Endothelial cell of umbilical vein (primary cell): ENCODE measurements around the gene TNFSF4. TPM values are rescaled to one million over a fixed set of nuclear protein-coding genes. Genes with fewer than 3 reads are reported as not detected.

Source experiments
- BruUV-seq: library from RNA; stranded (reverse); fragments of 400-500 nt; replicated peaks from 2 replicates; lab custom pipeline; 2021; lab: Mats Ljungman, UMichigan
- CTCF ChIA-PET: fragments of 300-600, 350-600 bp; sonication (Branson Sonifier 250); formaldehyde crosslinking; loops from one replicate; lab custom pipeline; 2021; ENCODE audit warnings: antibody characterized with exemption, inconsistent platforms; lab: Charles Lee
- POLR2A ChIA-PET: fragments of 300-600, 350-600 bp; sonication (Branson Sonifier 250); formaldehyde crosslinking; loops from one replicate; lab custom pipeline; 2021; ENCODE audit warnings: antibody characterized with exemption, inconsistent platforms; lab: Charles Lee
- DNase-seq: peaks from one replicate; pipeline ENCODE4 v3.0.0-alpha.2; 2011; ENCODE audit warnings: low read depth, low spot score
- FAIRE-seq: peaks from 2 replicates; lab custom pipeline; 2011; peaks lifted over from hg19 to GRCh38; lab: Jason Lieb, UNC
- H2AFZ ChIP-seq: 2 replicates; pipeline ENCODE4 v1.6.0; 2012; ENCODE audit warnings: low read depth, low read length, control low read depth, inconsistent platforms
- H3K27ac ChIP-seq: 2 replicates; pipeline ENCODE4 v1.5.1; 2011; ENCODE audit warnings: low read depth, mild to moderate bottlenecking, control low read depth, low read length, moderate library complexity; ENCODE audit not compliant: insufficient read depth
- H3K27me3 ChIP-seq, 2 experiments: 2 replicates each; pipeline versions ENCODE4 v1.6.0 to v1.6.1; 2011; ENCODE audit warnings: low read length in 2 of 2, mixed read lengths in 1 of 2; ENCODE audit not compliant: control insufficient read depth in 2 of 2, insufficient read depth in 2 of 2
- H3K36me3 ChIP-seq, 2 experiments: 2 replicates in 1 of 2; 3 replicates in 1 of 2; pipeline ENCODE4 v1.5.1; 2011; ENCODE audit warnings: low read length in 2 of 2, mild to moderate bottlenecking in 1 of 2, moderate library complexity in 1 of 2; ENCODE audit not compliant: control insufficient read depth in 2 of 2, insufficient read depth in 2 of 2; ENCODE audit errors: extremely low read depth in 1 of 2
- H3K4me1 ChIP-seq: 3 replicates; pipeline ENCODE4 v1.5.1; 2011; ENCODE audit warnings: mild to moderate bottlenecking, low read length; ENCODE audit not compliant: control insufficient read depth, insufficient read depth; ENCODE audit errors: extremely low read depth
- H3K4me2 ChIP-seq: 2 replicates; pipeline ENCODE4 v1.6.1; 2011; ENCODE audit warnings: low read length, control low read depth, mixed read lengths; ENCODE audit not compliant: insufficient read depth
- H3K4me3 ChIP-seq, 3 experiments: fragments of 200-600 bp in 1 of 3; sonication (generic), shearing (Covaris generic) in 1 of 3; replicated peaks in 1 of 3; 2 replicates each; pipeline ENCODE4 v1.5.1; 2011 to 2016; ENCODE audit warnings: control low read depth in 3 of 3, low read length in 3 of 3, mild to moderate bottlenecking in 2 of 3, inconsistent platforms in 1 of 3, low read depth in 1 of 3, moderate library complexity in 1 of 3; ENCODE audit not compliant: insufficient read depth in 1 of 3
- H3K79me2 ChIP-seq: 2 replicates; pipeline ENCODE4 v1.6.0; 2012; ENCODE audit warnings: low read length, inconsistent platforms; ENCODE audit not compliant: control insufficient read depth, insufficient read depth
- H3K9ac ChIP-seq: replicated peaks from 2 replicates; pipeline ENCODE3; 2011; ENCODE audit warnings: low read length, control low read depth; ENCODE audit not compliant: insufficient read depth; ENCODE audit errors: extremely low read depth
- H3K9me1 ChIP-seq: replicated peaks from 3 replicates; pipeline ENCODE4 v1.6.0; 2011; ENCODE audit warnings: mild to moderate bottlenecking, low read length; ENCODE audit not compliant: control insufficient read depth, insufficient read depth; ENCODE audit errors: extremely low read depth
- H3K9me3 ChIP-seq: replicated peaks from 2 replicates; pipeline ENCODE4 v1.5.1; 2012; ENCODE audit warnings: low read length, inconsistent platforms; ENCODE audit not compliant: control insufficient read depth, insufficient read depth
- H4K20me1 ChIP-seq: replicated peaks from 2 replicates; pipeline ENCODE3; 2011; ENCODE audit warnings: mild to moderate bottlenecking, low read length; ENCODE audit not compliant: control insufficient read depth, insufficient read depth; ENCODE audit errors: extremely low read depth
- EZH2 ChIP-seq: IDR thresholded peaks from 2 replicates; pipeline ENCODE4 v1.6.1; 2012; ENCODE audit warnings: borderline replicate concordance, low read depth, mild to moderate bottlenecking, moderate library complexity, low read length, inconsistent platforms; ENCODE audit not compliant: severe bottlenecking
- FOS ChIP-seq: IDR thresholded peaks from 2 replicates; pipeline ENCODE4 v1.6.1; 2011; ENCODE audit warnings: mild to moderate bottlenecking, low read length, moderate library complexity, borderline replicate concordance; ENCODE audit not compliant: insufficient read depth
- GATA2 ChIP-seq: IDR thresholded peaks from 2 replicates; pipeline ENCODE4 v1.7.0; 2011; ENCODE audit warnings: low read depth, mild to moderate bottlenecking, moderate library complexity, mixed read lengths, low read length; ENCODE audit not compliant: insufficient read length, insufficient read depth
- JUN ChIP-seq: IDR thresholded peaks from 2 replicates; pipeline ENCODE4 v1.6.1; 2011; ENCODE audit warnings: borderline replicate concordance, low read depth; ENCODE audit not compliant: insufficient read length, insufficient read depth
- MYC ChIP-seq: IDR thresholded peaks from one replicate; pipeline ENCODE4 v1.6.1; 2011; ENCODE audit warnings: mild to moderate bottlenecking, low read depth, low read length
- POLR2A ChIP-seq: IDR thresholded peaks from 2 replicates; pipeline ENCODE4 v1.6.1; 2012; ENCODE audit warnings: low read depth, mild to moderate bottlenecking, control low read depth, low read length
- POLR2AphosphoS5 ChIP-seq: IDR thresholded peaks from 2 replicates; pipeline ENCODE4 v1.6.1; 2012; ENCODE audit warnings: low read depth, mild to moderate bottlenecking, control low read depth, low read length, moderate library complexity; ENCODE audit not compliant: insufficient read depth
- dilution Hi-C: fragments of 300-500 bp; cut with MboI; formaldehyde crosslinking; loops from one replicate; pipeline ENCODE4 v1.15.0; 2019; ENCODE audit warnings: low sequenced_read_pairs; ENCODE audit not compliant: extremely low pct_ligation_motif_present
- intact Hi-C: fragments of 100-400 bp; cut with micrococcal nuclease; formaldehyde crosslinking; loops from one replicate; pipeline ENCODE4 v1.10.0; 2022
- polyA plus RNA-seq, 4 experiments: library from polyadenylated mRNA; depleted of rRNA in 3 of 4; stranded (reverse) in 3 of 4; unstranded in 1 of 4; fragments of >200 nt; gene quantifications; 2 replicates each; pipeline versions ENCODE4 v1.2.1 to v1.2.3, GENCODE V29; 2011 to 2012; ENCODE audit warnings: missing spikeins in 1 of 4
- total RNA-seq: library from RNA; stranded (reverse); gene quantifications from 2 replicates; pipeline ENCODE4 v1.2.3, GENCODE V29; 2021
- TF ChIP-seq, protein P1 (sequence below): IDR thresholded peaks from 2 replicates; pipeline ENCODE4 v1.6.1; 2011; ENCODE audit not compliant: insufficient read depth, insufficient read length
- TF ChIP-seq, protein P2 (sequence below), 2 donors: IDR thresholded peaks; 1 replicate in 1 of 2; 2 replicates in 1 of 2; pipeline ENCODE4 v1.5.1; 2011; ENCODE audit warnings: low read length in 2 of 2, mild to moderate bottlenecking in 2 of 2, moderate library complexity in 2 of 2, control low read depth in 1 of 2, inconsistent platforms in 1 of 2, low read depth in 1 of 2; ENCODE audit not compliant: insufficient read depth in 1 of 2; ENCODE audit errors: extremely low read depth in 1 of 2

The TNFSF4 gene
- total and polyA plus RNA-seq, 2 donors (not counting 3 experiments of a cell fraction or from before 2014, with no cell fraction given), result 44.9 to 88.1 TPM

DNA sequence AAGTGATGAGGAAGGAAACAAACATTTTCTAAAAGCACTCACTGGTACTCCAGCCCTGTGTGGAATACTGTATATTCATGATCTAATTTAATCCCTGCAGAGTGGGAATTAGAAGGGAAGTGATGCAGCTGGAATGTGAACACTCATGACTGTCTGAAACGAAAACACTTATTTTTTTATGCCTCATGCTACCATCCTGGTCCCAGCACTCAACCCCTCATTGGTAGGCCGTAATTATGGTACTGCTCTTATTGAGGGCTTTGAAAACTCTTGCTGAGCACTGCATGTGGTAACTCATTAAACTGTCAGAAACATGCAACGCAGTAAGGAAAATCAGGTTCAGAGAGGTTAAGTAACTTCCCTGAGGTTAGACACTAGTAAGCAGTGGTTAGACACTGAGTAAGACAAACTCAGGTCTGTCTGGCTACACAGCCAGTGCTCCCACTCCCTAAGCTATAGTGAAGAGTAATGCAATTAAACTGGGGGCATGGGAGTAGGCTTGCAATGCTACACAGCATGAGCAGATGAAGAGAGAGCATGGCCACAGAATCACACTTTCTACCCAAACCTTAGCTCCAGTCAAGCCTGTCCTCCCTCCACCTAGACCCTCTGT is 17.3 kb upstream of the TNFSF4 start:
- H3K36me3 ChIP-seq, result no peaks in the 10 kb centered on the region
- H4K20me1 ChIP-seq, result no peaks in the 10 kb centered on the region
- BruUV-seq, result no TSS peak
- H2AFZ ChIP-seq, result no peak overlapping the region
- no peaks in the 10 kb centered on the region for H3K79me2 ChIP-seq
- no peaks in the 10 kb centered on the region for H3K9me1 ChIP-seq
- DNase-seq, result no peak
- no peak for FAIRE-seq
- no peaks in the 10 kb centered on the region for H3K9me3 ChIP-seq
- H3K4me2 ChIP-seq, result no peak overlapping the region
- H3K27me3 ChIP-seq, result no peaks in the 10 kb centered on the region
- H3K4me1 ChIP-seq, result no peaks in the 10 kb centered on the region
- intact Hi-C loops, result no loop called here
- dilution Hi-C loops, result no loop called here
- POLR2A ChIA-PET, result no interaction called here
- no peak for TF ChIP-seq FOS
- no peak for TF ChIP-seq JUN
- TF ChIP-seq, protein P1, sequence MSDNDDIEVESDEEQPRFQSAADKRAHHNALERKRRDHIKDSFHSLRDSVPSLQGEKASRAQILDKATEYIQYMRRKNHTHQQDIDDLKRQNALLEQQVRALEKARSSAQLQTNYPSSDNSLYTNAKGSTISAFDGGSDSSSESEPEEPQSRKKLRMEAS, result no peak
- TF ChIP-seq POLR2A, result no peak
- TF ChIP-seq EZH2, result no peak
- TF ChIP-seq, protein P2, sequence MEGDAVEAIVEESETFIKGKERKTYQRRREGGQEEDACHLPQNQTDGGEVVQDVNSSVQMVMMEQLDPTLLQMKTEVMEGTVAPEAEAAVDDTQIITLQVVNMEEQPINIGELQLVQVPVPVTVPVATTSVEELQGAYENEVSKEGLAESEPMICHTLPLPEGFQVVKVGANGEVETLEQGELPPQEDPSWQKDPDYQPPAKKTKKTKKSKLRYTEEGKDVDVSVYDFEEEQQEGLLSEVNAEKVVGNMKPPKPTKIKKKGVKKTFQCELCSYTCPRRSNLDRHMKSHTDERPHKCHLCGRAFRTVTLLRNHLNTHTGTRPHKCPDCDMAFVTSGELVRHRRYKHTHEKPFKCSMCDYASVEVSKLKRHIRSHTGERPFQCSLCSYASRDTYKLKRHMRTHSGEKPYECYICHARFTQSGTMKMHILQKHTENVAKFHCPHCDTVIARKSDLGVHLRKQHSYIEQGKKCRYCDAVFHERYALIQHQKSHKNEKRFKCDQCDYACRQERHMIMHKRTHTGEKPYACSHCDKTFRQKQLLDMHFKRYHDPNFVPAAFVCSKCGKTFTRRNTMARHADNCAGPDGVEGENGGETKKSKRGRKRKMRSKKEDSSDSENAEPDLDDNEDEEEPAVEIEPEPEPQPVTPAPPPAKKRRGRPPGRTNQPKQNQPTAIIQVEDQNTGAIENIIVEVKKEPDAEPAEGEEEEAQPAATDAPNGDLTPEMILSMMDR (IDR thresholded peaks at IDR 0.05; ENCODE audit: extremely low read depth in 1 of 2, insufficient read depth in 1 of 2, low read depth in 1 of 2, low read length in 2 of 2), result no peak
- TF ChIP-seq GATA2, result no peak
- TF ChIP-seq POLR2AphosphoS5, result no peak
- no peak for TF ChIP-seq MYC
- no peak overlapping the region for H3K9ac ChIP-seq
- CTCF ChIA-PET, result no interaction called here
- no peak overlapping the region for H3K4me3 ChIP-seq
- no peak overlapping the region for H3K27ac ChIP-seq
